DMS 273 (cell line): ENCODE measurements around the gene AKAP7.

Source experiments
- DNase-seq: peaks from one replicate; lab custom pipeline; 2025; ENCODE audit not compliant: unreplicated experiment; lab: John Stamatoyannopoulos, UW

AKAP7 gene

GRCh38 chr6:131132360-131132759, 2.9 kb upstream of the AKAP7 start:
- DNase-seq = no peak

GRCh38 chr6:131134220-131134979, 867 bp upstream of the AKAP7 start:
- no peak for DNase-seq

DNA sequence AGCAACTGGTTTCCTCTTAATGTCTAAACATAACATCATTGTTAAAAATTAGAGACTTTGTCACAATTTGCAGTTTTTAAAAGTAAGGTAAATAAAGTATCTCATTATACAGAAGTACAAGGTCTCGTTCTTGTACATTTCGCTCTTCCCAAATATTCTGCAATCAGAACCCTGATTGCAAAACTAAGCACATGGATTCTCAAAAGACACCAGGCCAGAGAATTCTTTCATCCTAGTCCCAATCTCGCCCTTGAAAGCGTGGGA, 355 bp upstream of the AKAP7 start:
- no peak for DNase-seq

DNA sequence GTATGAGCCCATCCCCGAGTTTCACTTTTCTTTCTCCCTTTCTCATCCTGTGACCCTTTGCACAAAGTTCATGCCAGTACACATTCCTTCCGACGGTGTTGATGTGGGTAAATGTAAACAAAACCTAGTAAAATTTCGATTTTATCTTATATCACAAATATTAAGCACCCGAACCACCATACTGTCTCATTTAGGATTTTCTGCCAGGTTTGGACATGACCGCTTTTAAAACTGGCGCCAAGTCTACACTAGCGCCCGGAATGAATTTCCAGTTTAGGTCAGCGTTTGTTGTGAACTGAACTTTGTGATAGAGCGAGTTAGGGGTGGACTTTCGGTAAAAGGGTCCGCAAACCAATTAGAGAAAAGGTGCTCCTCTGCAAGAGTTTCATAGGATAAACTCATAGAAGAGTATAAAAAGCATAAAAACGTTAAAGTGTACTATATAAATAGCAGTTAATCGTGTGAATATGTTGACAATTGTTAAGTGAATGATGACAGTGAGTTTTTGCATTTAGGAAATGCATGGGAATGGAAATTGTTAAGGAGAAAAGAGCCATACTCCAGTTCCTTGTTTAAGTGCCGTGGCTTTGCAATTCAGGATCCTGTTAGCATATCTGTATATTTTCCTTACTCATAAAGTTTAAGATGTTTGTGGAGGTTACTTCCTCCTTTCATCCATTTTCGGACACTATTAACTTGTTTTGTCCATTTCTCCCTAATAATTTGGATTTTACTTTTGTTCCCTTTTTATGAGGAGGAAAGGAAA, 937 bp downstream of the AKAP7 start:
- peak; percentile 44 for DNase-seq

- DNase-seq = no peak
These were observed 4.3 kb downstream of the AKAP7 start for GRCh38 chr6:131139599-131139998.

DNA sequence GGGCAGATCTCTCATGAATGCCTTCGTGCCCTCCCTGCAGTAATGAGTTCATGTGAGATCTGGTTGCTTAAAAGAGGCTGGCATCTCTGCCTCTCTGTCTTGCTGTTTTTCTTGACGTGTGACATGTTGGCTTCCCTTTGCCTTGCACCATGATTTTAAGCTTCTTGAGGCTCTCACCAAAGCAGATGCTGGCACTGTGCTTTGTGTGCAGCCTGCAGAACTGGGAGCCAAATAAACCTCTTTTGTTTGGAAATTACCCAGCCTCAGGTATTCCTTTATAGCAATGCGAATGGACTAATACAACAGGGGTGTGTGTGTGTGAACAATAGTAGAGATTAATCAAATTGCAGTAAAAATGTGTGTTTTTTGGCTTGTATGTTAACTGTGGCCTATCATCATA, 8.1 kb downstream of the AKAP7 start:
- DNase-seq = no peak

DNA sequence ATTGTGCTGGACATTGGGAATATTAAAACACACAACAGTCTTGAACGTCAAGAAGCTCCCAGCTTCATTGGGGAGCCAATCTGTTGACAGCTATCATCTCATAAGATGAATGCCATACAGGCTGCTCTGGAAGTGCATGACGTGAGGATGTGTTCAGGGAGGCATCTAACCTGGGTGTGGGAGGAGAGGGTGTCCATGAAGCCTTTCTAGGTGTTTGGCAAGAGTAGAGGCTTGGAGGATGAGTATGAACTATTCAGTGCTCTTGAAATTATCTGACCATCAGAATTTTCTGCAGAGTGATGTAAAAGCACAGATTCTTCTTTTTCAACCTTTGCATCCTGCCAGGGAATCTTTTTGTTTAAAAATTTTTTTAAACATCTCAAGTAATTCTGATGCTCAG, 11.6 kb downstream of the AKAP7 start:
- DNase-seq = no peak

DNA sequence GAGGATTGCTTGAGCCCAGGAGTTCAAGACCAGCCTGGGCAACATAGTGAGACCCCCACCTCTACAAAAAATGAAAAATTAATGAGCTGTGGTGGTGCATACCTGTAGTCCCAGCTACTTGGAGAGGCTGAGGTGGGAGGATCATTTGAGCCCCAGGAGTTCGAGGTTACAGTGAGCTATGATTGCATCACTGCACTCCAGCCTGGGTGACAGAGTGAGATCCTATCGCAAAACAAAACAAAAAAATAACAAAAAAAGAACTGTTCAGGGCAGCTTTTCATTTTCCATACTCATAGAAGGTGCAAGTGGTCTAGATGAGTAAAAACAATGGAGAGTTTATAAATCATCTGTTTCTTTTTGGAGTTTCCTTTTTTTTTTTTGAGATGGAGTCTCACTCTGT, 21.1 kb downstream of the AKAP7 start:
- DNase-seq = no peak

- DNase-seq = no peak
These were observed 24.3 kb downstream of the AKAP7 start for GRCh38 chr6:131159578-131159977.

DNA sequence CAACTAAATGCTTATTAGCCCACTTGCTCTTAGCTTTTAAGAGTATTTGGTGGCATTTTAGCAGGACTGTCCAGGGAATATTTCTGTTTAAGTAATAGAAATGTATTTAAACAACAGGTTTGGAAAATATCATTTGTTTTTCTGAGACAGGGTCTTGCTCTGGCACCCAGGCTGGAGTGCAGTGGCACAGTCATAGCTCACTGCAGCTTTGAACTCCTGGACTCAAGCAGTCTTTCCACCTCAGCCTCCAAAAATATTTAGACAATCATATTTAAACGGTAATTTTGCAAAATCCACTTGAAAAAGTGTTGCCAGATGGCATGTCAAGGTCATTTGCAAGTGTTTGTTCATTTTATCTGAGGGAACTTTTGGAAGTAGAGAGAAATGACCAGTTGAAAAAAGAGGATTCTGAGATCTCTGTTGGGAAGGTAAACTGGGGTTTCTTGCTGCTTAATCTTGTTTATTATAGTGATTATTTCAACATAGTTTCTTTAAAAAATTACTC, 25.0 kb downstream of the AKAP7 start:
- DNase-seq = no peak

DNA sequence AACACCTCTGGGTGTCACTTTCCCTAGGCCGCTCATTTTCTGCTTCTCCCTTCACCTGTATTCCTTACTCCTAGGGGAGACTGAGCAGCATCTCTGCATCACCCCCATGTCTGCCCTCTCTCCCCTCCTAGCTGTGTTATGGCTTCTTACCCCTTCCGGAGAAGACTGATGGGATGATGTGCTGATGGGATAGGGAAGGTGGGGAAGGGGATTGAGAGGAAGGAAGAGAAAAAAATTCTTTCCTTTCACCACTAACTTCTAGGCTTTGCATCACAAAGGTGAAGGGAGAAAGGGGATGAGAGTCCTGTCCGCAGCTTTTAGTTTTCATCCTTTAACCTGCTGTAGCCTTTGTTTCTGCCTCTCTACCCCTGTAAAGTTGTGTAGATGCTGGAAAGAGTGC, 26.7 kb downstream of the AKAP7 start:
- no peak for DNase-seq

- DNase-seq = no peak
These were observed 28.6 kb downstream of the AKAP7 start for GRCh38 chr6:131163886-131164285.

- DNase-seq = no peak
These were observed 29.2 kb downstream of the AKAP7 start for GRCh38 chr6:131164506-131164905.

- DNase-seq = no peak
These were observed 32.5 kb downstream of the AKAP7 start for GRCh38 chr6:131167773-131168172.

GRCh38 chr6:131169613-131170012, 34.3 kb downstream of the AKAP7 start:
- DNase-seq = no peak

- no peak for DNase-seq
These were observed 37.0 kb downstream of the AKAP7 start for GRCh38 chr6:131172222-131172621.

- no peak for DNase-seq
These were observed 38.4 kb downstream of the AKAP7 start for GRCh38 chr6:131173680-131174079.

GRCh38 chr6:131175564-131175963, 40.3 kb downstream of the AKAP7 start:
- DNase-seq = no peak

- DNase-seq = no peak
These were observed 42.7 kb downstream of the AKAP7 start for GRCh38 chr6:131177996-131178395.

- peak; percentile 37 for DNase-seq
These were observed 47.7 kb downstream of the AKAP7 start for GRCh38 chr6:131182991-131183425.

DNA sequence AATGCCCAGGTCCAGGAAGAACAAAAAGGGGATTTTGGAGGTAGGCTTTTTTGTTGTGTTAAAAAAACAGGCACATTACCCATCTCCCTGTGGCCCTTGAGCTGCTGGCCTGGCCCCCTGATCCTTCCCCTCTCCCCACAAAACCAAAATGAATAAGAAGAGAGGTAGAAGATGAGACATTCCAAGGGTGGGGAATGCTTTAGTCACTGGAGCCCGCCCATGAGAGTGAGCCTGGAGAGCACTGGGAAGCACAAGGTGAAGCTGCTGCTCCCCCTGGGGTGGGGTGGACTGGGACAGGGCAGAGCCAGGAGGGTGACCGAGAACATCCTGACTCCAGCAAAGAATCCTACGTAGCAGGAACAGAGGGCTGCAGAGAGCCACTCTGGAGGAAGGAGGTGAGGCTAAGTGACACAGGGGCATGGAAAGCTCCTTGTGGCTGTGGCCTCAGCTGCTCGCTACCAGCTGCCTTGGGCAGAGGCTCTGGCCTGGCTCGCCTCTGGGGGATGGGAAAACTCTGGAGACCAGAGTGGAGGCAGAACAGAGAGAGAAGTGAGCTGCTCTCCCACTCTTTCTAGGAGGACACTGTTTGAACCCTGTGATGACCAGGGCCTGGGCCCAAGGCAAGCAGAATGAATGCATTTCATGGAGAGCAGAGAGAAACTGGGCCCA, 48.3 kb downstream of the AKAP7 start:
- no peak for DNase-seq

DNA sequence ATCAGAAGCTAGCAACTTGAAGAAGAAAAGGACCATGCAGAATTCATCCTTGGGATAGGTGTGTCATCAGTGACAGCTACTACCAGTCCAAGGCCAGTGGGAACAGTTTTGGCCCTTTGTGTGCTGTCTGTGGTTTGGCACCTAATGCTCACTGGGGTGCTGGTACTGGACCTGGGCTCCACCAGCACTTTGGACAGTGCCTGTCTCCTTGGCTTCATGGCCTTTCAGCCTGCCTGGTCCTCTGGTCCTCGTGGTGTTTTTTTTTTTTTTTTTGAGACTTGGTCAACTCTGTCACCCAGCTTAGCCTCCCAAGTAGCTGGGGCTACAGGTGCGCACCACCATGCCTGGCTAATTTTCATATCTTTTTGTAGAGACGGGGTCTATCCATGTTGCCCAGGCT, 56.3 kb downstream of the AKAP7 start:
- DNase-seq = no peak
